Naive thymus-derived CD4-positive, alpha-beta T cell (primary cell): ENCODE measurements around the gene ALPP. TPM values are rescaled to one million over a fixed set of nuclear protein-coding genes. Genes with fewer than 3 reads are reported as not detected.
"Not testable (repeated sequence)": the region's sequence is repeated elsewhere in the genome, so short reads cannot be mapped to it uniquely, and the experiment has no call there.

Experiments
- ATAC-seq: fragments of 150-1000 bp; cut with Tn5 transposase; 2 replicates; pipeline ENCODE4 v1.10.0; 2021; ENCODE audit warnings: mild to moderate bottlenecking, moderate library complexity
- CTCF ChIA-PET: fragments of 350-600 bp; sonication (Branson Sonifier 250); formaldehyde crosslinking; loops from one replicate; lab custom pipeline; 2021; ENCODE audit warnings: antibody characterized with exemption; lab: Charles Lee
- POLR2A ChIA-PET: fragments of 350-600 bp; sonication (Branson Sonifier 250); formaldehyde crosslinking; loops from one replicate; lab custom pipeline; 2021; ENCODE audit warnings: antibody characterized with exemption, inconsistent platforms; lab: Charles Lee
- DNase-seq, 9 donors: peaks; one replicate each; pipeline versions ENCODE4 v3.0.0 to v3.0.0-alpha.2; 2020 to 2022; ENCODE audit warnings: mixed read lengths in 1 of 9
- H3K27ac ChIP-seq: one replicate; pipeline ENCODE4 v1.7.0; 2013; ENCODE audit warnings: mild to moderate bottlenecking, low read depth, low read length, moderate library complexity
- H3K27me3 ChIP-seq, 2 donors: one replicate each; pipeline ENCODE4 v1.7.0; 2013; ENCODE audit warnings: low read length in 2 of 2, mild to moderate bottlenecking in 2 of 2, moderate library complexity in 2 of 2; ENCODE audit not compliant: control insufficient read depth in 2 of 2, insufficient read depth in 2 of 2
- H3K36me3 ChIP-seq, 3 experiments: 1 replicate in 2 of 3; 2 replicates in 1 of 3; pipeline ENCODE4 v1.7.0; 2013; ENCODE audit warnings: low read length in 3 of 3, mild to moderate bottlenecking in 3 of 3, moderate library complexity in 1 of 3; ENCODE audit not compliant: insufficient read depth in 3 of 3, control insufficient read depth in 2 of 3
- H3K4me1 ChIP-seq, 2 donors: one replicate each; pipeline ENCODE4 v1.7.0; 2013; ENCODE audit warnings: low read length in 2 of 2, mild to moderate bottlenecking in 2 of 2, moderate library complexity in 1 of 2; ENCODE audit not compliant: control insufficient read depth in 2 of 2, insufficient read depth in 2 of 2
- H3K4me3 ChIP-seq: 2 replicates; pipeline ENCODE4 v1.7.0; 2013; ENCODE audit warnings: mild to moderate bottlenecking, low read length
- H3K9me3 ChIP-seq, 3 experiments: 1 replicate in 2 of 3; 2 replicates in 1 of 3; pipeline ENCODE4 v1.7.0; 2013; ENCODE audit warnings: low read length in 3 of 3; ENCODE audit not compliant: control insufficient read depth in 2 of 3
- H3K27ac Mint-ChIP-seq, 9 donors: one replicate each; pipeline ENCODE4 v1.8.0; 2020 to 2022; ENCODE audit warnings: mixed read lengths in 9 of 9, mild to moderate bottlenecking in 8 of 9, moderate library complexity in 5 of 9, inconsistent platforms in 2 of 9
- H3K27me3 Mint-ChIP-seq, 5 donors: one replicate each; pipeline ENCODE4 v1.8.0; 2021 to 2022; ENCODE audit warnings: mixed read lengths in 5 of 5, mild to moderate bottlenecking in 1 of 5
- H3K36me3 Mint-ChIP-seq, 5 donors: one replicate each; pipeline ENCODE4 v1.8.0; 2020 to 2022; ENCODE audit warnings: mixed read lengths in 5 of 5, mild to moderate bottlenecking in 3 of 5, inconsistent platforms in 1 of 5
- H3K4me1 Mint-ChIP-seq, 7 donors: one replicate each; pipeline ENCODE4 v1.8.0; 2020 to 2022; ENCODE audit warnings: mixed read lengths in 7 of 7, mild to moderate bottlenecking in 3 of 7, inconsistent platforms in 1 of 7
- H3K4me3 Mint-ChIP-seq, 10 donors: one replicate each; pipeline ENCODE4 v1.8.0; 2020 to 2022; ENCODE audit warnings: mild to moderate bottlenecking in 10 of 10, mixed read lengths in 10 of 10, moderate library complexity in 6 of 10, inconsistent platforms in 2 of 10
- H3K9me3 Mint-ChIP-seq, 11 donors: one replicate each; pipeline ENCODE4 v1.8.0; 2020 to 2022; ENCODE audit warnings: mixed read lengths in 11 of 11, mild to moderate bottlenecking in 4 of 11, inconsistent platforms in 1 of 11, moderate library complexity in 1 of 11
- intact Hi-C, 2 donors: fragments of 100-400 bp; cut with micrococcal nuclease; formaldehyde crosslinking; loops; one replicate each; pipeline ENCODE4 v1.15.1; 2023
- polyA plus RNA-seq, 2 donors: library from polyadenylated mRNA; unstranded; fragments of 300-500 nt; fragmentation: Illumina TruSeq; gene quantifications; one replicate each; pipeline ENCODE4 v1.2.3, GENCODE V29; 2021
- total RNA-seq, 6 experiments: library from RNA in 5 of 6; stranded (reverse) in 5 of 6; gene quantifications; 1 replicate in 5 of 6; 2 replicates in 1 of 6; pipeline ENCODE4 v1.2.3 and lab custom pipeline; 2021 to 2026

ALPP gene
- total and polyA plus RNA-seq, 7 experiments from 2014 or later, result 0.24 TPM; not detected in 5

DNA sequence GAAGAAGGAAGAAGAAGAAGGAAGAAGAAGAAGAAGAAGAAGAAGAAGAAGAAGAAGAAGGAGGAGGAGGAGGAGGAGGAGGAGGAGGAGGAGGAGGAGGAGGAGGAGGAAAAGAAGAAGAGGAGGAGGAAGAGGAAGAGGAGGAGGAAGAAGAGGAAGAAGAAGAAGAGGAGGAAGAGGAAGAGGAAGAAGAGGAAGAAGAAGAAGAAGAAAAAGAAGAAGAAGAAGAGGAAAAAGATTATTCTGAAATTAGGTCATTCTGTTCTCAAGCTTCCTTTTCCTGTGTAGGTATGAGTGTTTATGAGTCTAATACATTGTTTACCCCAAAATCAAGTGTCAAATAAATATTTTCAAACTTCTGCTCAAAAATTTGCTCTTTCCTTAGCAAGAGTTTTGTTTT lies 6.5 kb downstream of the ALPP start:
- CTCF ChIA-PET, H3K4me1 ChIP-seq, H3K27ac ChIP-seq, H3K27ac Mint-ChIP-seq, H3K4me3 Mint-ChIP-seq, H3K9me3 Mint-ChIP-seq, DNase-seq, H3K36me3 Mint-ChIP-seq, H3K9me3 ChIP-seq, intact Hi-C loops, ATAC-seq, H3K4me3 ChIP-seq, POLR2A ChIA-PET, H3K27me3 ChIP-seq, H3K36me3 ChIP-seq, H3K4me1 Mint-ChIP-seq: not testable (repeated sequence)
- peaks cover 42 to 57% (median 46%) of the 10 kb centered on the region in 5 donors for H3K27me3 Mint-ChIP-seq

DNA sequence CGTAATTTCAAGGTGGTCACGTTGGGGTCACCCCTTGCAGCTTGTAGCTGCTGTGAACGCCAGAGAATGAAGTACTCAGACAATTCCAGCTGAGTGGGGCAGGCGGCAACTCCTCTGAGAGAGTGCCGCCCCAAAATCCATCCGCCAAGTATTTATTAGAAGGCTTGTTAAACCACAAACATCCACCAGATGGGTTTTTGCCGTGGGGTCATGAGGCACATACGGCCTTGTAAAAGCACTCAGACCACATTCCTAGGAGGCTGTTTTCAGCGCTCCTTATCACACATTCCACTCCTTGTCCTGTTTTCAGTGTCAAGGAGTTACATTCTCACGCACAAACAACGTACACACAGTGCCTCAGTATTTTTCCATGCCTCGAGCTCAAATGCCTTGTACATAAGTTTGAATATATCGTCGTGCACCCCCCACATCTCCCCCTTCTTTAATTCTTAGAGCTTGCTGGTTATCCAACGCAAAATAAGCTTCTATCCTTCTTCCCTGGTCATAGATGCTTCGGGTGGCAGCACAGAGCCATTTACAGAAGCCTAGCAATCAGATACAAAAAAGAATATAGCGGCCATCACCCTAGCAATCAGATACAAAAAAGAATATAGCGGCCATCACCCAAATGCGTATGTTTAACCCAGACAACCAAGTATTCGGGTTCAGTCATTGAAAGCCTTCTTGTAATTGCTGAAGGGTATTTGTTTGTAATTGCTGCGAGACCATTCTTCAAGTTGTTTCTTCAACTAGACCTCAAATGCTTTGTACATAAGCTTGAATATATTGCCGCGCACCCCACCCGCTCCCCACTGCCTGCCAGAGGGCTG lies 7.3 kb downstream of the ALPP start:
- no peaks in the 10 kb centered on the region for H3K36me3 Mint-ChIP-seq
- peaks cover 0 to 8% (median 0%) of the 10 kb centered on the region in 7 donors for H3K4me1 Mint-ChIP-seq
- DNase-seq (no peak), ATAC-seq (no peak)
- ChIA-PET POLR2A (no interaction called here), CTCF (no interaction called here)
- intact Hi-C loops, result no loop called here
- H3K4me3 ChIP-seq, result no peak overlapping the region
- no peaks in the 10 kb centered on the region for H3K36me3 ChIP-seq
- H3K27me3 ChIP-seq, result no peaks in the 10 kb centered on the region
- H3K9me3 ChIP-seq, result no peaks in the 10 kb centered on the region
- H3K4me1 ChIP-seq, result no peaks in the 10 kb centered on the region
- no peak overlapping the region for H3K27ac Mint-ChIP-seq
- H3K4me3 Mint-ChIP-seq, result no peak overlapping the region
- H3K9me3 Mint-ChIP-seq, result peaks cover 0 to 4% (median 0%) of the 10 kb centered on the region in 11 donors
- H3K27ac ChIP-seq, result no peak overlapping the region
- H3K27me3 Mint-ChIP-seq, result peaks cover 47 to 63% (median 51%) of the 10 kb centered on the region in 5 donors

DNA sequence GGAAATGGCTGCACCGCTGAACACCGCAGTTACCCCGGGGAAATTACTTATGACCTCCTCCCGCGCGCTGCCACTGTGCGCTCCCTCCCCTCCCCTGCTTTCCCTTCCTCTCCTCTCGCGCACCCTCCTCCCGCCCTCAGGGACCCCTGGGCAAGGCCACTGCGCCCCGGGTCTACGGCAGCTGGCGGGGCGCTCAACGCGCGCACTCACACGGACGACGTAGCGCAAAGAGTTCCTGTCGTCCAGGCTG lies 7.9 kb downstream of the ALPP start:
- intact Hi-C loops, result no loop called here
- Histone ChIP-seq H3K4me3 (no peak overlapping the region), H3K27me3 (no peaks in the 10 kb centered on the region), H3K36me3 (no peaks in the 10 kb centered on the region), H3K4me1 (no peaks in the 10 kb centered on the region), H3K27ac (no peak overlapping the region), H3K9me3 (no peaks in the 10 kb centered on the region)
- Mint-ChIP-seq H3K4me3 (no peak overlapping the region), H3K9me3 (peaks cover 0 to 4% (median 0%) of the 10 kb centered on the region in 11 donors), H3K36me3 (no peaks in the 10 kb centered on the region), H3K27me3 (peaks cover 49 to 66% (median 54%) of the 10 kb centered on the region in 5 donors), H3K27ac (no peak overlapping the region), H3K4me1 (peaks cover 0 to 8% (median 0%) of the 10 kb centered on the region in 7 donors)
- ChIA-PET CTCF (no interaction called here), POLR2A (no interaction called here)
- DNase-seq, result no peak
- ATAC-seq, result no peak

GRCh38 chr2:232386740-232387450 lies 8.3 kb downstream of the ALPP start:
- ChIA-PET POLR2A (no interaction called here), CTCF (no interaction called here)
- H3K27me3 ChIP-seq, result no peaks in the 10 kb centered on the region
- intact Hi-C loops, result no loop called here
- Mint-ChIP-seq H3K4me3 (no peak overlapping the region), H3K27ac (no peak overlapping the region), H3K36me3 (no peaks in the 10 kb centered on the region), H3K9me3 (peaks cover 0 to 4% (median 0%) of the 10 kb centered on the region in 11 donors), H3K27me3 (peaks cover 49 to 66% (median 54%) of the 10 kb centered on the region in 5 donors), H3K4me1 (peaks cover 0 to 8% (median 0%) of the 10 kb centered on the region in 7 donors)
- H3K4me1 ChIP-seq, result no peaks in the 10 kb centered on the region
- ATAC-seq, result no peak
- no peak overlapping the region for H3K4me3 ChIP-seq
- H3K27ac ChIP-seq, result no peak overlapping the region
- H3K36me3 ChIP-seq, result no peaks in the 10 kb centered on the region
- DNase-seq, result no peak
- H3K9me3 ChIP-seq, result no peaks in the 10 kb centered on the region

- no peaks in the 10 kb centered on the region for H3K36me3 Mint-ChIP-seq
- Histone ChIP-seq H3K27me3 (no peaks in the 10 kb centered on the region), H3K36me3 (no peaks in the 10 kb centered on the region), H3K9me3 (no peaks in the 10 kb centered on the region), H3K4me1 (no peaks in the 10 kb centered on the region), H3K4me3 (no peak overlapping the region), H3K27ac (no peak overlapping the region)
- DNase-seq (no peak), ATAC-seq (no peak)
- ChIA-PET POLR2A (no interaction called here), CTCF (no interaction called here)
- peaks cover 0 to 4% (median 0%) of the 10 kb centered on the region in 11 donors for H3K9me3 Mint-ChIP-seq
- intact Hi-C loops, result no loop called here
- peaks cover 0 to 8% (median 0%) of the 10 kb centered on the region in 7 donors for H3K4me1 Mint-ChIP-seq
- no peak overlapping the region for H3K27ac Mint-ChIP-seq
- no peak overlapping the region for H3K4me3 Mint-ChIP-seq
- peaks cover 44 to 65% (median 49%) of the 10 kb centered on the region in 5 donors for H3K27me3 Mint-ChIP-seq
These were observed 9.1 kb downstream of the ALPP start for GRCh38 chr2:232387451-232388171.

- no peaks in the 10 kb centered on the region for H3K36me3 Mint-ChIP-seq
- H3K9me3 Mint-ChIP-seq, result peaks cover 0 to 4% (median 0%) of the 10 kb centered on the region in 11 donors
- no peak overlapping the region for H3K4me3 Mint-ChIP-seq
- no peaks in the 10 kb centered on the region for H3K4me1 ChIP-seq
- no peaks in the 10 kb centered on the region for H3K9me3 ChIP-seq
- ChIA-PET CTCF (no interaction called here), POLR2A (no interaction called here)
- DNase-seq (no peak), ATAC-seq (no peak)
- no peak overlapping the region for H3K4me3 ChIP-seq
- intact Hi-C loops, result no loop called here
- H3K27ac Mint-ChIP-seq, result no peak overlapping the region
- peaks cover 0 to 8% (median 0%) of the 10 kb centered on the region in 7 donors for H3K4me1 Mint-ChIP-seq
- no peaks in the 10 kb centered on the region for H3K36me3 ChIP-seq
- no peaks in the 10 kb centered on the region for H3K27me3 ChIP-seq
- H3K27me3 Mint-ChIP-seq, result peaks cover 37 to 57% (median 45%) of the 10 kb centered on the region in 5 donors
- no peak overlapping the region for H3K27ac ChIP-seq
These were observed 9.9 kb downstream of the ALPP start for GRCh38 chr2:232388324-232388891.
